Neural progenitor cell (in vitro differentiated cells): Measurements from ENCODE around the gene LTBP1. TPM values are rescaled to one million over a fixed set of nuclear protein-coding genes. Genes with fewer than 3 reads are reported as not detected.

Experiments used
- DNase-seq: peaks from one replicate; pipeline ENCODE4 v3.0.0-alpha.2; 2016; ENCODE audit warnings: low spot score
- H2AFZ ChIP-seq: fragments of 200-600 bp; sonication (generic); replicated peaks from 2 replicates; pipeline ENCODE4 v1.6.1; 2016; ENCODE audit warnings: antibody characterized with exemption
- H3F3A ChIP-seq: fragments of 200-600 bp; sonication (generic); 2 replicates; pipeline ENCODE4 v1.6.1; 2016; ENCODE audit warnings: antibody characterized with exemption, low read depth
- H3K27ac ChIP-seq: fragments of 200-600 bp; sonication (generic); 2 replicates; pipeline ENCODE4 v1.5.1; 2016; ENCODE audit warnings: mild to moderate bottlenecking
- H3K27me3 ChIP-seq: fragments of 200-600 bp; sonication (generic); 2 replicates; pipeline ENCODE4 v1.6.1; 2016; ENCODE audit warnings: mild to moderate bottlenecking, moderate library complexity
- H3K36me3 ChIP-seq: fragments of 200-600 bp; sonication (generic); 2 replicates; pipeline ENCODE4 v1.5.1; 2016
- H3K4me1 ChIP-seq: fragments of 200-600 bp; sonication (generic); 2 replicates; pipeline ENCODE4 v1.6.1; 2016; ENCODE audit warnings: mixed run types
- H3K4me2 ChIP-seq: fragments of 200-600 bp; sonication (generic); 2 replicates; pipeline ENCODE4 v1.6.1; 2016
- H3K4me3 ChIP-seq: fragments of 200-600 bp; sonication (generic); 2 replicates; pipeline ENCODE4 v1.5.1; 2016
- H3K79me2 ChIP-seq: fragments of 200-600 bp; sonication (generic); 2 replicates; pipeline ENCODE4 v1.6.1; 2016; ENCODE audit warnings: low read depth
- H3K9ac ChIP-seq: fragments of 200-600 bp; sonication (generic); 2 replicates; pipeline ENCODE4 v1.6.1; 2016
- H3K9me3 ChIP-seq: fragments of 200-600 bp; sonication (generic); 2 replicates; pipeline ENCODE4 v1.5.1; 2016; ENCODE audit warnings: low read depth
- H4K20me1 ChIP-seq: fragments of 200-600 bp; sonication (generic); 2 replicates; pipeline ENCODE4 v1.6.1; 2016; ENCODE audit warnings: low read depth
- H3K27ac Mint-ChIP-seq: 3 replicates; pipeline ENCODE4 v1.8.0; 2021; ENCODE audit warnings: mixed read lengths
- H3K27me3 Mint-ChIP-seq: 2 replicates; pipeline ENCODE4 v1.8.0; 2022; ENCODE audit warnings: low read depth, mild to moderate bottlenecking, inconsistent platforms, moderate library complexity, mixed read lengths; ENCODE audit not compliant: insufficient read depth
- H3K36me3 Mint-ChIP-seq: 3 replicates; pipeline ENCODE4 v1.8.0; 2021; ENCODE audit warnings: mixed read lengths
- H3K4me1 Mint-ChIP-seq: 3 replicates; pipeline ENCODE4 v1.8.0; 2021; ENCODE audit warnings: mixed read lengths
- H3K4me3 Mint-ChIP-seq: 3 replicates; pipeline ENCODE4 v1.8.0; 2021; ENCODE audit warnings: mild to moderate bottlenecking, moderate library complexity, mixed read lengths
- H3K9me3 Mint-ChIP-seq: 3 replicates; pipeline ENCODE4 v1.8.0; 2020; ENCODE audit warnings: mixed read lengths
- CTCF ChIP-seq: fragments of 200-600 bp; sonication (generic); IDR thresholded peaks from 2 replicates; pipeline ENCODE4 v1.5.1; 2017; ENCODE audit warnings: antibody characterized with exemption, mild to moderate bottlenecking
- EZH2 ChIP-seq: fragments of 200-600 bp; sonication (generic); IDR thresholded peaks from 2 replicates; pipeline ENCODE4 v1.6.1; 2017; ENCODE audit warnings: antibody characterized with exemption, mild to moderate bottlenecking, moderate library complexity
- EZH2phosphoT487 ChIP-seq: fragments of 200-600 bp; sonication (generic); IDR thresholded peaks from 2 replicates; pipeline ENCODE4 v1.6.1; 2017; ENCODE audit warnings: antibody characterized with exemption
- total RNA-seq: library from RNA; depleted of rRNA; stranded (reverse); fragments of >200 nt; gene quantifications from 2 replicates; pipeline ENCODE4 v1.2.3, GENCODE V29; 2015; ENCODE audit warnings: low replicate concordance

The LTBP1 gene
- total RNA-seq, 1 donor from 2014 or later: 50.5 TPM

GRCh38 chr2:33262097-33262496, 315.3 kb downstream of the LTBP1 start:
- no peaks in the 10 kb centered on the region for H3F3A ChIP-seq
- no peaks in the 10 kb centered on the region for H3K27me3 ChIP-seq
- no peak overlapping the region for H2AFZ ChIP-seq
- H3K36me3 Mint-ChIP-seq: peaks cover 3% of the 10 kb centered on the region
- no peaks in the 10 kb centered on the region for H3K27me3 Mint-ChIP-seq
- H3K9me3 ChIP-seq: no peaks in the 10 kb centered on the region
- no peak overlapping the region for H3K27ac Mint-ChIP-seq
- no peaks in the 10 kb centered on the region for H4K20me1 ChIP-seq
- no peaks in the 10 kb centered on the region for H3K79me2 ChIP-seq
- H3K4me2 ChIP-seq: no peak overlapping the region
- H3K9ac ChIP-seq: no peak overlapping the region
- no peaks in the 10 kb centered on the region for H3K36me3 ChIP-seq
- H3K27ac ChIP-seq: no peak overlapping the region
- no peak overlapping the region for H3K4me3 Mint-ChIP-seq
- no peak for TF ChIP-seq EZH2phosphoT487
- no peak for TF ChIP-seq EZH2
- TF ChIP-seq CTCF: no peak
- H3K4me3 ChIP-seq: no peak overlapping the region
- no peak for DNase-seq
- H3K4me1 Mint-ChIP-seq: no peaks in the 10 kb centered on the region
- no peaks in the 10 kb centered on the region for H3K9me3 Mint-ChIP-seq
- H3K4me1 ChIP-seq: peaks cover 6% of the 10 kb centered on the region

GRCh38 chr2:33264766-33265165, 318.0 kb downstream of the LTBP1 start:
- DNase-seq: no peak
- no peak for TF ChIP-seq EZH2
- no peak for TF ChIP-seq CTCF
- no peak for TF ChIP-seq EZH2phosphoT487
- Mint-ChIP-seq H3K27ac (no peak overlapping the region), H3K9me3 (no peaks in the 10 kb centered on the region), H3K4me3 (no peak overlapping the region), H3K36me3 (peaks cover 4% of the 10 kb centered on the region), H3K27me3 (no peaks in the 10 kb centered on the region), H3K4me1 (no peaks in the 10 kb centered on the region)
- Histone ChIP-seq H3K9ac (no peak overlapping the region), H3K4me1 (no peaks in the 10 kb centered on the region), H3K36me3 (no peaks in the 10 kb centered on the region), H3K4me3 (no peak overlapping the region), H2AFZ (no peak overlapping the region), H3K9me3 (no peaks in the 10 kb centered on the region), H3K4me2 (no peak overlapping the region), H3K27me3 (no peaks in the 10 kb centered on the region), H3K27ac (no peak overlapping the region), H3F3A (no peaks in the 10 kb centered on the region), H3K79me2 (no peaks in the 10 kb centered on the region), H4K20me1 (no peaks in the 10 kb centered on the region)

GRCh38 chr2:33265584-33266338, 319.0 kb downstream of the LTBP1 start:
- Histone ChIP-seq H3K27ac (no peak overlapping the region), H4K20me1 (no peaks in the 10 kb centered on the region), H3K36me3 (no peaks in the 10 kb centered on the region), H3K9ac (no peak overlapping the region), H3K4me1 (no peaks in the 10 kb centered on the region), H3K79me2 (no peaks in the 10 kb centered on the region), H3K4me3 (no peak overlapping the region), H3K9me3 (no peaks in the 10 kb centered on the region), H2AFZ (no peak overlapping the region), H3K4me2 (no peak overlapping the region), H3K27me3 (no peaks in the 10 kb centered on the region), H3F3A (no peaks in the 10 kb centered on the region)
- H3K4me1 Mint-ChIP-seq: no peaks in the 10 kb centered on the region
- H3K27ac Mint-ChIP-seq: no peak overlapping the region
- DNase-seq: no peak
- TF ChIP-seq EZH2phosphoT487 (no peak), CTCF (no peak), EZH2 (no peak)
- H3K36me3 Mint-ChIP-seq: peaks cover 4% of the 10 kb centered on the region
- no peak overlapping the region for H3K4me3 Mint-ChIP-seq
- no peaks in the 10 kb centered on the region for H3K9me3 Mint-ChIP-seq
- H3K27me3 Mint-ChIP-seq: no peaks in the 10 kb centered on the region
